ENCODE results near the gene SH3BP2.

The SH3BP2 gene

DNA sequence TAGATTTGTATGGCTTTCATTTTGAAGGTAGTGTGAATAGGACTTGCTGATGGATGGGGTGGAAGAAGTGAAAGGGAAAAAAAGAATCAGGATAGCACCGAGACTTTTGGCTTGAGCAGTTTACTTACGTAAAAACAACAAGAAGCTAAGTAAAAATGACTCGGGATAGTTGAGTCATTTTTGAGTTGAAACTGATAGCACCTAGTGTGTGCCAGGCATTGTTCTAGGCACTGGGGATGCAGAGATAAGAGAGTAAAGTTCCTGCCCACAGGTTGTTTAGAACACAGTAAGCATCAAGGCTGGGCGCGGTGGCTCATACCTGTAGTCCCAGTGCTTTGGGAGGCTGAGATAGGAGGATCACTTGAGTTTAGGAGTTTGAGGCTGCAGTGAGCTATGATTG lies 85.5 kb downstream of the SH3BP2 start:
- no peak for DNase-seq (ENCODE audit: low read depth)

DNA sequence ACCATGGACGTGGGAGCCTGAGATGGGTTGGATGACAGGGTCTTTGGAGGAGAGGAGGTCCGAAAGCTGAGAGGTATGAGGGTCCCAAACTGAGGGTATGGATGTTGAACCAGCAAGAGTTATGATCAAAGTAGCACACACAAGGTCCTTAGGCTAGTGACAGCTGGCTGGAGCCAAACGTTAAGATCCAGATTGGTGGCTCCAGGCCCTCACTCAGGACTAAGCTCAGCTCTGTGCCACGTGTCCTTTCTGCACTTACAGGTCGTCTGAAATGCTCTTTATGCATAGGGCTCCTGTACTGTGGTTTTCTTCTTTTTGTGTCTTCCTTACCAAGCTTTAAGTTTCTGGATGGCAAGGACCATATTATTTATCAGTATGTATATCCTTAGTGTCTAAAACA lies 86.1 kb downstream of the SH3BP2 start:
- DNase-seq (ENCODE audit: low read depth) = no peak

DNA sequence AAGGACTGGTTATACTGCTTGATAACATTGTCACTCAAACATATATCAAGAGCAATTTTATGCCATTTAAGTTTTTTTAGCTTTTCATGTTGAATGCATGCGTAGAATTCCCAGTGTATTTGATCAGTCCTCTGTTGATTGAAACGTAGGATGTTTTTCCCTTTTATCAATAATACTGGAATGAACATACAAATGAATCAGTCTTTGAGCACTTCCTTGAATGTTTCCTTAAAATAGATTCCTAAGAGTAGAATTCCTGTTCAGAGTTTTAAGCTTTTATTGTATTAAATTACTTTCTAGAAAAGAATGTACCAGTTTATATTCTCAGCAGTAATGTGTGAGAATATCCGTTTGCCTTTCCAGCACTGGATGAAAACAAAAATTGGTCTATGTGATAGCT lies 88.5 kb downstream of the SH3BP2 start:
- DNase-seq (ENCODE audit: low read depth) = no peak

DNA sequence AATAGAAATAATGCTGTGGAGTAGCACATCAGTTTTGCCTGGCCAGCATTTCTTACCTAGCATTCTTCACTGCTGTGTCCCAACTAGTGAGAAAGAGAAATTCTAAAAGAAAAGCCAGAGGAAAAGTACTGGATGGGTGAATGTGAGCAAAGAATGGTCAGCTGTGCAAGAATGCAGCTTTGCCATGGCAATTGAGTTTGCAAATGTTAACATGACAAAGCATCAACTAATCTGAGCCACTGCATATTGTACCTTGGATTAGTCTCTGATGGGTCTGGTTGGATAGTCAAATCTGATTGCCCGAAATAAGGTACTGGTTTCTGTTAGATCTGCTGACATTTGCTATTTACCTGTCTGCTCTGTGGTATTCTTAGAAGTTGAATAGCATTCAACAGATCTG lies 89.5 kb downstream of the SH3BP2 start:
- no peak for DNase-seq (ENCODE audit: low read depth)

DNA sequence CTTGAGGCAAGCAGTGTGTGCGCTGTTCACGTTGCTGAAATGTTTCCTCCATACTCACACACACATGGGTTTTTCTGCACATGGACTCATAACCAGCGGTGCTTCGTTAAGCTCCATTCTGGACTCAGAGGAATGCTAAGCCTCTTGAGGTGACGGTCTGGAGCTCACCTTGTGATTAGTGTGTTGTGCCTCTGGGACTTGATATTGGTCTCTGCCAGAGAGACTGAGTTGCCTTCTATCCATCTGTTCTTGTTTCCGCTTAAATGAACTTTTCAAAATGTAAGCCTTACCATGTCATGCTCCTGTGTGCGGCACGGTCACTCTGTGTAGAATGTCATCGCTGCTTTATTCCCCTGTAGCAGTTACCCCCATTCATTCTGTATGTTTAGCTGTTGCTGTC lies 93.3 kb downstream of the SH3BP2 start:
- no peak for DNase-seq (ENCODE audit: low read depth)

DNA sequence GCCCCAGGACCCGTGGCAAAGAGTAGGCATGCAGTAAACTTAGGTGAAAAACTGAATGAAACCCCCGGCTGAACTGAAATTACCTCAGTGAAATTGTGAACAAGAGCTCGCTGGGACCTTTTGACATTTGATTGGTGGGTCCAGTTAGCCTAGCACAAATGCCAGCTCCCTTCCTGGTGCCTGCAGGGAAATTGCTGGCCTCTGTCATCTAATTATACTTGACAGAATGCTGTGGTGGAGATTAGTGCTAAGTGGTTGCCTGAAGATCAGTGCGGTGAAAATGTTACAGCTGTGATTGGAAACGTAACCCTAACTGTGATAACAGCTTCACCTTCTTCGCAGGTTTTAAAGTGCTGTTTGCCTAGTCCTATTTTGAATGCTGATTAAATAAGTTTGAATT lies 93.7 kb downstream of the SH3BP2 start:
- no peak for DNase-seq (ENCODE audit: low read depth)

DNA sequence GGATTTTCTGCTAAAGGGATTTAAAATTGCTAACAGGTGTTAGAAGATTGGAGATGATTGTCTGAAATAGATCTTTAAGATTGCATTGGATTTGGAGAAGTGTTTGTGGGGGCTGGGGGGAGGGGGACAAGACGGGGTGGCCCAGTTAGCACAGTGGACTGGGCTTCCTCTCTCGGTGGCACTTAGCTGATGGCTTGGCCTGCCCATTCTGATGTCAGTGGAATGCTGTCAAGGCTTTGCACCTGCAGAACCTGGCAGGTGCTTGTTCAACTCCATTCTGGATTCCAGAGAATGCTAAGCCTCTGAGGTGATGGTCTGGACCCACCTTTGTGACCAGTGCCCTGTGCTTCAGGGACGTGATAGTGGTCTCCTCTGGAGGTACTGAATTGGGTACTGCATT lies 94.5 kb downstream of the SH3BP2 start:
- no peak for DNase-seq (ENCODE audit: low read depth)

DNA sequence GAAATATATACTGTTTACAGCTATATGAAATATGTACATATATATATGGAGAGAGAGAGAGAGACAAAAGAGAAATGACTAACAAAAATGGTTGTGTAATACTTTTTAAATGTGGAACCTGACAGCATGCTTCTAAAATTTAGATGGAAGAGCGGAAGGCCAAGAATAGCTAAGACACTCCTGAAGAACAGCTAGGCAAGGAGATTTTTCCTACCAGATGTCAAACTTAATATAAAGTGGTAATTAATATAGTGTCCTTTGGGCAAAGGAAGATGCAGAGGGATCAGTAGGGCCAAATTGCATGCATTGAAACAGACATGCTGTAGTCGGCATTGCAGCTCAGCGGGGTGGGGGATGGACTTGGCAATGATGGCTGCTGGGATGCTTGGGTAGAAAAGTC lies 96.0 kb downstream of the SH3BP2 start:
- no peak for DNase-seq (ENCODE audit: low read depth)

Data from ELR (cell line).